Right forelimb (tissue), 1 donor: ENCODE data around the gene ANTXR2.

ENCODE experiments used
- DNase-seq: peaks from one replicate; pipeline ENCODE4 v3.0.0-alpha.2; 2018

The ANTXR2 gene

GRCh38 chr4:79854856-79855502 is 218.1 kb downstream of the ANTXR2 start:
- DNase-seq = no peak

GRCh38 chr4:79852305-79852730 is 220.7 kb downstream of the ANTXR2 start:
- no peak for DNase-seq

GRCh38 chr4:79851625-79852304 is 221.3 kb downstream of the ANTXR2 start:
- no peak for DNase-seq
